Calu3 (cell line): ENCODE results near the gene RAI14. TPM values are rescaled to one million over a fixed set of nuclear protein-coding genes. Genes with fewer than 3 reads are reported as not detected.

Experiments used
- BruUV-seq: library from RNA; stranded (reverse); fragments of 400-500 nt; replicated peaks from 2 replicates; lab custom pipeline; 2021; lab: Mats Ljungman, UMichigan
- CTCF ChIA-PET: fragments of 300-600 bp; sonication (Branson Sonifier 250); formaldehyde crosslinking; loops from one replicate; lab custom pipeline; 2022; ENCODE audit warnings: antibody characterized with exemption; lab: Charles Lee
- DNase-seq: peaks from one replicate; pipeline ENCODE4 v3.0.0; 2022
- H3K27ac Mint-ChIP-seq: one replicate; pipeline ENCODE4 v1.8.0; 2022; ENCODE audit warnings: mixed read lengths; ENCODE audit not compliant: unreplicated experiment
- H3K27me3 Mint-ChIP-seq: one replicate; pipeline ENCODE4 v1.8.0; 2022; ENCODE audit warnings: mixed read lengths; ENCODE audit not compliant: unreplicated experiment
- H3K36me3 Mint-ChIP-seq: one replicate; pipeline ENCODE4 v1.8.0; 2022; ENCODE audit warnings: mild to moderate bottlenecking, moderate library complexity, mixed read lengths; ENCODE audit not compliant: insufficient read depth, unreplicated experiment
- H3K4me1 Mint-ChIP-seq: one replicate; pipeline ENCODE4 v1.8.0; 2022; ENCODE audit warnings: mild to moderate bottlenecking, low read depth, mixed read lengths; ENCODE audit not compliant: unreplicated experiment
- H3K4me3 Mint-ChIP-seq: one replicate; pipeline ENCODE4 v1.8.0; 2022; ENCODE audit warnings: mild to moderate bottlenecking, low read depth, moderate library complexity, mixed read lengths; ENCODE audit not compliant: unreplicated experiment
- H3K9me3 Mint-ChIP-seq: one replicate; pipeline ENCODE4 v1.8.0; 2022; ENCODE audit warnings: low read depth, mixed read lengths; ENCODE audit not compliant: unreplicated experiment
- CTCF ChIP-seq: fragments of 200-600 bp; IDR thresholded peaks from one replicate; pipeline ENCODE4 v1.8.0; 2022; ENCODE audit warnings: antibody characterized with exemption; ENCODE audit not compliant: unreplicated experiment
- intact Hi-C: fragments of 100-400 bp; cut with micrococcal nuclease; formaldehyde crosslinking; loops from one replicate; pipeline ENCODE4 v1.10.0; 2022; ENCODE audit not compliant: unreplicated experiment
- total RNA-seq: library from RNA; stranded (reverse); gene quantifications from 2 replicates; pipeline ENCODE4 v1.2.3, GENCODE V29; 2022

Gene RAI14
- total RNA-seq, 1 experiment from 2014 or later, result 84.3 TPM

- DNase-seq, result no peak
- H3K27ac Mint-ChIP-seq, result no peak overlapping the region
- CTCF ChIA-PET, result no interaction called here
- no TSS peak for BruUV-seq
- H3K27me3 Mint-ChIP-seq, result no peaks in the 10 kb centered on the region
- no peak overlapping the region for H3K4me3 Mint-ChIP-seq
- intact Hi-C loops, result no loop called here
- no peak for TF ChIP-seq CTCF
- no peaks in the 10 kb centered on the region for H3K9me3 Mint-ChIP-seq
- H3K36me3 Mint-ChIP-seq, result no peaks in the 10 kb centered on the region
- no peaks in the 10 kb centered on the region for H3K4me1 Mint-ChIP-seq
These were observed 211.5 kb downstream of the RAI14 start for GRCh38 chr5:34867660-34868059.

GRCh38 chr5:34868791-34869190 is 212.7 kb downstream of the RAI14 start:
- H3K27ac Mint-ChIP-seq, result no peak overlapping the region
- DNase-seq, result no peak
- H3K36me3 Mint-ChIP-seq, result no peaks in the 10 kb centered on the region
- intact Hi-C loops, result no loop called here
- no TSS peak for BruUV-seq
- H3K4me1 Mint-ChIP-seq, result no peaks in the 10 kb centered on the region
- H3K27me3 Mint-ChIP-seq, result no peaks in the 10 kb centered on the region
- H3K9me3 Mint-ChIP-seq, result no peaks in the 10 kb centered on the region
- no peak for TF ChIP-seq CTCF
- H3K4me3 Mint-ChIP-seq, result no peak overlapping the region
- CTCF ChIA-PET, result no interaction called here

- CTCF ChIA-PET, result no interaction called here
- DNase-seq, result no peak
- no peaks in the 10 kb centered on the region for H3K36me3 Mint-ChIP-seq
- no peak for TF ChIP-seq CTCF
- H3K9me3 Mint-ChIP-seq, result no peaks in the 10 kb centered on the region
- BruUV-seq, result no TSS peak
- H3K4me1 Mint-ChIP-seq, result no peaks in the 10 kb centered on the region
- intact Hi-C loops, result no loop called here
- H3K27ac Mint-ChIP-seq, result no peak overlapping the region
- H3K4me3 Mint-ChIP-seq, result no peak overlapping the region
- H3K27me3 Mint-ChIP-seq, result no peaks in the 10 kb centered on the region
These were observed 213.1 kb downstream of the RAI14 start for GRCh38 chr5:34869256-34869655.

GRCh38 chr5:34870382-34870781 is 214.3 kb downstream of the RAI14 start:
- TF ChIP-seq CTCF, result no peak
- CTCF ChIA-PET, result no interaction called here
- Mint-ChIP-seq H3K36me3 (no peaks in the 10 kb centered on the region), H3K9me3 (no peaks in the 10 kb centered on the region), H3K27ac (no peak overlapping the region), H3K27me3 (no peaks in the 10 kb centered on the region), H3K4me3 (no peak overlapping the region), H3K4me1 (no peaks in the 10 kb centered on the region)
- intact Hi-C loops, result no loop called here
- no peak for DNase-seq
- no TSS peak for BruUV-seq
